Activated CD4-positive, CD25-positive, alpha-beta regulatory T cell treated with anti-CD3 and anti-CD28 coated beads, Interleukin-2, amount 50 U/mL, for 72 hours (primary cell): Measurements from ENCODE around the gene FAM168A.

Source experiments
- DNase-seq: peaks from one replicate; pipeline ENCODE4 v3.0.0; 2021

The FAM168A gene

DNA sequence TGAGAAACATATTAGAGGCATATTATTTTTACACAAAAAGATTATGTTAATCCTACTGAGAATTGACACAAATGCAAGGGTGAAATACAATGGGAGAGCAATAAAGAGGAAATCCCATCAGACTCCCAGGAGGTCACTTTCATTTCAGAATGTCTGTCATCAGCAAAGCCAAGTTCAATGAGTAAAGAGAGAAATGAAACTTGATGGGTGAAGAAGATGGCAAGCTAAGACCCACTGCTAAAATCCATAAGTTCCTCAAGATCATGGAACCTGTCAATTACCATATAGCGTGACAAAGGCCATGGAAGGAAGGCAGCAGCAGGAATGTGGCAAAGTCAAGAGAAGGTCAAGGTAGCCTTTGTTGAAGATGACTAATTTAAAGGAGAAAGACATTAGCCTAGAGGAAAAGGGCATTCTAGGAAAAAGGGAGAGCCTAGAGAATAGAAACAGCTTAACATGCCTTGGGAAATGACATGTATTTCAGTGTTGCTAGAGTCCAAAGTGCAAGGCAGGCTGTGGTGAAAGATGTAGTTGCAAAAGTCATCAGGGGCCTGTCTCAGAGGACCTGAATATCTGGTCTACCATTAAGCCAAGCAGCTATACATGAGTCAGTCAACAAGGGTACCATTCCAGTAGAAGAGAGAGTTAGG, 43.1 kb downstream of the FAM168A start:
- DNase-seq = no peak

DNA sequence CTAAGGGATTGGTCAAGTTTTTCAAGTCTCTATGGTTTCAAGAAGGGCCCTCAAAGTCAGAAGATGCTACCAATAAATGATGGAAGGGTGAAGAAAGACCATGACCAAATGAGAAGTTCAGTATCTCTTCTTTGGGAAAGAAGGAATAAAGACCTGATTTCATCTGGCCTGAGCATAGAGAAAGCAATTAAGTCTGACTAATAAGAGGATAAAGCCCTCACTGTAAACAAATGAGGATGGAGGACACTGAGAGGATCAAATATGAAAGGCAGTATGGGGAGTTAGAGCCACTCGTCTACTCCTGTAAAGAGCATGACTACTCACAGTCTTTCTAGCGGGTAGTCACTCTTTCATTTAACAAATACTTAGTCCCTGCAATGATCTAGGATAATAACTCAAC, 44.6 kb downstream of the FAM168A start:
- no peak for DNase-seq

DNA sequence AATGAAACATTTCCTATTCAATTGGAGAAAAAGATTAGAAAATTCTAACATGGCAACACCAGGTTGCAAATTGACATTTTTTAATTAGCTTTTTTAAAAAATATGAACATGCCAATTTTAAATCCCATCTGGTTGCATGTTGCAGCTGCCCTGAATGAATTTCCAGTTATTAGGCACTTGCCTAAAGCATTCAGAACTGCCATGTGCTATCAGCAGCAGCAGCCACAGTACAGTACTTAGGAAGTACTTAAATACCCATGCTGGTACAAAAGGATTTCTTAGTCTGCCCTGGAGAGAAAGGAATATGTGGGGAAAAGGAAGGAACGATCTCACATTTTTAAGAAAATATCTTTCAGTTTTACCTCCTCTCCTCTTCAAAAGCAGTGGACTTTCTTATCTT, 46.2 kb downstream of the FAM168A start:
- DNase-seq = no peak

DNA sequence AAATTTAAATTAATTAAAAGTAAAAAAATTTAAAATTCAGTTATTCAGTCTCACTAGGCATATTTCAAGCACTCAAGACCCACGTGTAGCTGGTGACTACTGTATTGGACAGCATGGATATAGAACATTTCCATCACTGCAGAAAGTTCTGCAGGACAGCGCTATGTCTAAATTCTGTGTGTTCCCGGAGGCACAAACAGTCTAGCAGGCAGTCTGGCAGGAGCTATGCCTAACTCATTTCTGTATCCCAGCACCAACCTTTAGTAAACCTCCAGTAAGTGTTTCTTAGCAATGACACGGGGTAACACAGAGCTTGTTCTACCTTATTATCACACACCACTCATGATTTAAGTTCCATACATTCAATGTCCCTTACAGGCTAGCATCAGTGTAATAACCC, 48.5 kb downstream of the FAM168A start:
- no peak for DNase-seq

DNA sequence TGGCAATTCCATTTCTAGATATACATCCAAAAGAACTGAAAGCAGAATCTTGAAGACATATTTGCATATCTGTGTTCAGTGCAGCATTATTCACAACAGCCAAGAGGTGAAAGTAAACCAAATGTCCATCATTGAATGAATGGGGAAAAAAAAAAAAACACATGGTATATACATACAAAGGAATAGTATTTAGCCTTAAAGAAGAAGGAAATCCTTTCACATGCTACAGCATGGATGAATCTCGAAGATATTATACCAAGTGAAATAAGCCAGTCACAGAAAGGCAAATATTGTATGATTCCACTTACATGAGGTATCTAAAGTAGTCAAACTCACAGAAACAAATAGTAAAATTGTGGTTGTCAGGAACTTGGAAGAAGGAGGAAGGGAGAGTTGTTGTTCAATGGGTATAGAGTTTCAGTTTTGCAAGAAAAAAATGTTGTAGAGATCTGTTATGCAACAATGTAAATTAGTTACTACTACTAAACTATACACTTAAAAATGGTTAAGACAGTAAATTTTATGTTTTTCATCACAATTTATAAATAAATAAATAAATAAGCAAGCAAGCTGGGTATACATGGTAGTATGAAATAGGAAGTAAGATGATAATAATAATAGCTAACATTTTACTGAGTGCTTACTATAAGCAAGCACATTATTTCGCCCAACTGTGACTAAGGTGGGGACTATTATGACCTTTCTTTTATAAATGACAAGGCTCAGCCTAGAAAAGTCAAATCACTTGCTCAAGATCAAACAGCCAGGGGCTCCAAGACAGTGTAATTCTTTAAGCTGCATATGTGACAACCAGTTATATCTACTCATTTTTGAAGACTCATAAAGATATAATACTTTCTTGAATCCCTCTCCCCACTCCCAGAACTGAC, 50.0 kb downstream of the FAM168A start:
- no peak for DNase-seq

DNA sequence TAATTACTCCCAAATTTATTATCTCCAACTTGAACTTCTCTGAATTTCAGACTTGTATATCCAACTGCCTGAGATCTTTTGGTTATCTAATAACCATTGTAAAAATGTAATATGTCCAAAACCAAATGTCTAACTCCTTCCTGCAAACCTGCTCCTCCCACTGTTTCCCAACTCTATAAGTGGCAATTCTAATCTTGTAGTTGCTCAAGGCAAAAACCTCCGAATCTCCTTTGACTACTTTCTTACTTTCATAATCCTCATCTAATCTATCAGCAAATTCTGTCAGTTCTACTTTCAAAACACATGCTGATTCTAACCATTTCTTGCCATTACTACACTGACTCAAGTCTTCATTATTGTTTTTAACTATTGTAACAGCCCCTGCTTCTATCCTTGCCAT, 55.7 kb downstream of the FAM168A start:
- DNase-seq = no peak

DNA sequence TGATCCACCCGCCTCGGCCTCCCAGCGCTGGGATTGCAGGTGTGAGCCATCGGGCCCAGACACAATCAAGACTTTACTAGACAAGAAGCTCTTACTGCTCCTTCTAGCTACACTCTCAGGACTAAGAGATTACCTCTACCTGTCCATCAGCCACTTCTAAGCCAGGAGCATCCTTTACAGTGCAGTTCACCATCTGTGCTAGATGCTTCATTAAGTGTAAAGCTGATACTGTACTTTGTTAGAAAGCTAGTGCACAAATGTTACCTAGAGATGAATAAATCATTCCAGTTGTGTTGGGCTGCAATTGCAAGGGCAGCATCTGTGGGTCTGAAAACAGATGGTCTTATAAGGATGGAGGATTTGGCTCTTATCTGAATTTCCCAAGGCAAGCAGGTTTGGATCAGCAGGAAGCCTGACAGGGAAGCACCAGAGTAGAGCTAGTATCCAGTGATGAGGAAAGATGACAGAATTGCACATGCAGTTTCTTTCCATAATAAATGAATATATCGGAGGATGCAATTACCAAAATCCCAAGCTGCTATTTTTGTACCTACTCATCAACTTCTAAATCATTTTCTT, 58.3 kb downstream of the FAM168A start:
- no peak for DNase-seq

DNA sequence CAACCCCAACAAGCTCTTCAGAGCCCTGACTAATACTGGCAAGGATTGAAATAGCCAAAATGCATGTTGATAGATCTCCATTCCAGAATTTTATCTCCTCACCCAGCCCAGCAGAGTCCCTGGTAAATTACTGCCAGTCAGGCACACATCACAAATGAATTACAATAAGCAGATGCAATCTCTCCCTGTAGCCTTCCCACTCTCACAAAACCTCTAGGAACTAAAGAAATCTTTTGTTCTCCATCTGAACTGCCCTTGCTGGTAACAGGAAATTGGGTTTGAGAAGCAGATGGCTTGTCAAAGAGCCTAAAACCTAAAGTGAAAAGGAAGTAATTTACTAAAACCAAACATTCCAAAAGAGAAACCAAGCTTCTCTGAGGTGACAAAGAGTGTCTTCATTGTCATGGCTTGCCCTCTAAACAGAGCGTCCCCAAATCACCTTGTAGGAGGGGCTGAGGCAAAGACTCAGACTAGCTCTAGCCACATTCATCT, 59.5 kb downstream of the FAM168A start:
- no peak for DNase-seq

DNA sequence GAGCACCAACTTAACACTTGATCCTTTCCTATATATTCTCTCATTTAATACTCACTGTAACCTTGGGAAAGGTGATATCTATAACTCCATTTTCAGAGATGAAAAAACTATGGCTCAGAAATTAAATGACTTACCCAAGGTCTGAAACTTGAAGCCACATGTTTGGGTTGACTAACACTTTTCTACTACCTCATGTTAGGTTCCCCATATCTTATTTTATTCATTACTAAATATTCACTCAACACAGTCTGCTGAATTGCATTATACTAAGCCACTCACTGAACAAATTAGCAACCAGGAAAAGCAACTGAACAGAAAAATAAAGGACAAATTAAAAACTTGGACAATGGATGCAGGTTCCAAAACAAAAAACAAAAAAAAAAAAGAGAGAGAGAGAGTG, 59.9 kb downstream of the FAM168A start:
- no peak for DNase-seq

DNA sequence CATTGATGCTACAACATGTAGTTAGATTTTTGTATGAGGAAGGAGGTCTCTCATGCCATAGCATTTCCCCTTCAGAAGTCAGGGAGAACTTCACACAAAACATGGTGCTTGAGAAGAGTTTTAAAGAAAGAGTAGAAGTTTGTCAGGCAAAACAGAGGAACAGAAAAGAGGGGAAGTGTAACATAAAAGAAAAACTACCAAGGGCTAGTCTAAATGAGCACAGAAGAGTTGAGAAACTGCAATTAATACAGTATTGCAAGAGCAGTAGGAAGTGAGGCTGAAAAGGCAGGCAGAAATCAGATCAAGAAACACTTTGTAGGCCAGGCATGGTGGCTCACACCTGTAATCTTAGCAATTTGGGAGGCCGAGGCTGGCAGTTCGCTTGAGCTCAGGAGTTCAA, 61.0 kb downstream of the FAM168A start:
- no peak for DNase-seq

DNA sequence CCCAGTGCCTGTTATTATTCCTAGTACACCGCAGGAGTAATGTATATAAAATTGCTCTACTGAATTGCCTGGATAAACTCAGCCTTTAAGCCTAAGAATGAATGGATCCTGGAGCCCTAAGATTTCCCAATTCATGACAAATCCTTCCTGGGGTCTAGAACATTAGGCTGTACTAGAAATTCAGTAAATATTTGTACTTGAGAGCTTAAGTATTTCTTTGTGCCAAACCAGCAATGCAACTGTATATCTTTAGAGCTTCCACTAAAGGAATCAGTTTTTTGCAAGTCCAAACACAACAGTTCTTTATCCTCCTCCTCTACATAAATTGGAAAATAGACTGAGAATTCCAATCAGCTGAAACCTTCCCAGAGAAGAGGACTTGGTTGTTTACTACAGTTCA, 65.6 kb downstream of the FAM168A start:
- no peak for DNase-seq

DNA sequence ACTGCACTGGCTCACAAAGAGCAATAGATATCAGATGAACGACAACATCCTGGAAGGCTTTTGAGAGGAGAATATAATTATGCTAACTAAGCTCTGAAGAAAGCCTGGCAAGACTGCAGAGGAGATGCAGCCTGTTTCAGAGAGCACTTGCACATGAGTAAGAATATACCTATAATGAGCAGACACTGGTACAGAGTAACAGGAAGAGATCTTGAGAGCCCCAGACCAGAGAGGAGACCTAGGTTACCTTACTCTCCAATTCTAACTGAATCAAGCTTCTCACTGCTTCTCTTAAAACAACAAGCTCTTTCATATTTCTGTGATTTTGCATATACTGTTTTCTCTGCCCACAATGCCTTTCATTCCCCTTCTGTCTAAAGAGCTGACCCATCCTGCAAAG, 66.5 kb downstream of the FAM168A start:
- DNase-seq = no peak

DNA sequence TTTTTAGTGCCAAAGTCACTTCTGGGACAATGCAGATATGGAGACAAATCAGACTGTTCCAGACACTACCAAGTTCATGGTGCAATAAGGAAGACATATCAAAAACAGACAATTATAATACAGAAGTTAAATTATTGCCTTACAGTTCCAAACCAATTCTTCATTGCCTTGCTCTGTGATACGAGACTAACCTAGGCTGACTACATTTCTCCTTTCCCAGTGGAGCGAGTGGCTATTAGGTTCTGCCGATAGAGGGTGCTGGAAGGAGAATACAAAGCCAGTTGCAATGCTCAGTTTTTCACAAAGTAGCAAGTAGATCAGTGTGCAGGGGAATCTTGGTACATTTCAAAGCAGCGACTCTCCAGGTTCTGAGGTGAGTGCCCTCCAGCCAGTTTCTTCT, 67.8 kb downstream of the FAM168A start:
- no peak for DNase-seq

DNA sequence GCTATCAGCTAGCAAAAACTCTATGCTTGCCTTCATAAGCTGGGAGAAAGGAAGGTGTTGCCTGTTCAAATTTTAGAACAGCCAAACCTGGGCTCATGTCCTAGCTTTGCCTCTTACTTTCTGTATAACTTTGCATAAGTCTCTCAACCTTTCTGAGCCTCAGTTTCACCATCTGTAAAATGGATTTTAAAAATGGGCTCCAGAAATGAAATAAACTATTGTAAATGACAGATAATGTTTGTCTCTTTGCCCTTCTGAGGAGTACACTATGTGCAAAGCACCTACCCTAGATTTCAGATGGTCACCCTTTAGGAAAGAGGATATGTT, 68.7 kb downstream of the FAM168A start:
- DNase-seq = no peak

DNA sequence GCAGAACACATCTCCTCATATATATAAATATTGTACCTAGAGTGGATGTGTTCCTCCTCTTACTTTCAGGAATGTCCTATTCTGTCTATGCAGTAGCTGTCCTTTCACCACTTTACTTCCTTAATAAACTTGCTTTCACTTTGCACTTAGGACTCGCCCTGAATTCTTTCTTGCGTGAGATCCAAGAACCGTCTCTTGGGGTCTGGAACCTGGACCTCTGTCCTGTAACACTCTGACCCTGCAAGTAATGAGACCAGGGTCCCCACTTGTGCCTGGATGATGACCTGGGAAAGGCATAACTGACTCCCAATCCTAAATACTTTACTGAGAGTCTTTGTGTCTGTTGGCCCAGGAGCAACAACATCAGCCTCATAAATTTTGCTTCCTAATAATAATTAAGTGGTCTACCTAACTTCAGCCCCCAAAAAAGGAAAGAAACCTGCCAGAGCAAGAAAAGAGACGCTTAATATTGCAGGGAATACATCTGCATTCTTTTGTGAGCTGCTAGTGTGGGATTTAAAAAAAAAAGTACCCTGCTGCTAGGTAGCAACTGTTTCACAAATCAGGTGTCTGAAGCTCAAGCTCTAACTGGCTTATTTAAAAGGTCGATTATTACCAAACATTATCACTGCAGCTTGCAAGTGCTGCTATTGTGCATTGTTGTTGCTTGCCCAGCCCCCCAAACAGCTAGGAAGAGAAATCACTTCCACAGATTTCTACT, 69.3 kb downstream of the FAM168A start:
- no peak for DNase-seq

DNA sequence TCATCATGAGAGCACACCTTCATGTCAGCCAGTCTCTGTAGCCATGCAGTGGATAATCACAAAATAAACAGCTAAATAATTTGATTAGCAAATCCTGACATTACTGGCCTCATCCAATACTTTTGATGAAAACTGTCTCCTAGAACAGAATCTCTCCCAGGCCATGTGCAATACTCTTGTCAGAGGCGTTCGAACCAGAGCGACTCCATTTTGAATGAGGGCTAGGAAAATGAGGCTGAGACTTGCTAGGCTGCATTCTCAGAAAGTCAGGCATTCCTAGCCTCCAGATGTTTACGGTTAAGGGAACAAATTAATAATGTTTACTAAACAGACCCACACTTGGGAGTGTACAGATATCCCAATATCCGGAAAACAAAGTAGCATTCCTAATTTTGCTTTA, 69.9 kb downstream of the FAM168A start:
- no peak for DNase-seq

DNA sequence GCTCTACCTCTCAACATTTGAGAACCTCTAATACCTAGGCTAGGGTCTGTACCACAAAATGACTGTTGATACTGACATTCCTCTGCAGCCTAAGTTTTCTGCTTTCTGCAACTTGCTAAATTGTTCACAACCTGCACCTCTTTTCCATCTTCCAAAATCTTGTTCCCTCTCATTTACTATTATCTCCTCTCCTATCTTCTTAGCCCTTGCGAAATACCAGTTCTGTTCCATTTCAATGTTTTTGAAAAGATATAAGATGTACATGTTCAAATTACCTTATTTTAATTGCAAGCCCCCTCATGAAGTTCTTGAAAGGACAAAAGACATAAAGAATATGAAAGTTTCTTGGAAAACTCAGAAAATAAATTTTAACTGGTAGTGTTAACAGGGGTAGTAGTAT, 72.3 kb downstream of the FAM168A start:
- no peak for DNase-seq

DNA sequence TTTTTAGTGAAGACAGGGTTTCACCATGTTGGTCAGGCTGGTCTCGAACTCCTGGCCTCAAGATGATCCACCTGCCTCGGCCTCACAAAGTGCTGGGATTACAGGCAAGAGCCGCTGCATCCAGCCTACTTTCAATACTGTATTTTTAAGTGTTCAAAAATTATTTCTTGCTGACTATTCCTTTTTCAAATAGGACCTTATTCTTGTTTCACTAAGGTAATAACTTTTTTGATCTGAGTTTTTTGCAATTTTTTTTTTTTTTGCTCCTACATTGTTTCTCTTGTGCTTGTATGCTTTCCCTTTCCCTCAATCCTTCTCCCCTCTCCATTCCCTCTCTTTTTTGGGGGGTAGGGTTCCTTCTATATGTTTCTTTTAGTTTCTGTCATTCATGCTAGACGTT, 73.1 kb downstream of the FAM168A start:
- DNase-seq = no peak

DNA sequence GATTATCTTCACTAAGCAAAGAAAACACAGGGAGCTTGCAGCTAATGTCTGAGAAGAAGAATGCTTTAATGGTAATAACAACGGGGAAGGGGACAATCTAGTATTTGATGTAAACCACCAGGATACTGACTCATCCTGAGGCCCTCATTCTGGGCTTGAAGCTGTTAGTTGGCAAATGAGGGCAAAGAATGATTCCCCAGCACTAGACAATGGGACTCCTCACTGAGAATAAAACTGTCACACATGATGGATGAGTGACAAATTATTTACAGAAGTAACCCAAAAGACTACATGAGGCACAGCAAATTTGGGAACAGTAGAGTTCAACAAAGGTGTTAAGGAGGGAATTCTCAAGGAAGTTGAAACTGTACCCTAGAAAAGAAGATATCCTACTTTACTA, 76.3 kb downstream of the FAM168A start:
- DNase-seq = no peak

DNA sequence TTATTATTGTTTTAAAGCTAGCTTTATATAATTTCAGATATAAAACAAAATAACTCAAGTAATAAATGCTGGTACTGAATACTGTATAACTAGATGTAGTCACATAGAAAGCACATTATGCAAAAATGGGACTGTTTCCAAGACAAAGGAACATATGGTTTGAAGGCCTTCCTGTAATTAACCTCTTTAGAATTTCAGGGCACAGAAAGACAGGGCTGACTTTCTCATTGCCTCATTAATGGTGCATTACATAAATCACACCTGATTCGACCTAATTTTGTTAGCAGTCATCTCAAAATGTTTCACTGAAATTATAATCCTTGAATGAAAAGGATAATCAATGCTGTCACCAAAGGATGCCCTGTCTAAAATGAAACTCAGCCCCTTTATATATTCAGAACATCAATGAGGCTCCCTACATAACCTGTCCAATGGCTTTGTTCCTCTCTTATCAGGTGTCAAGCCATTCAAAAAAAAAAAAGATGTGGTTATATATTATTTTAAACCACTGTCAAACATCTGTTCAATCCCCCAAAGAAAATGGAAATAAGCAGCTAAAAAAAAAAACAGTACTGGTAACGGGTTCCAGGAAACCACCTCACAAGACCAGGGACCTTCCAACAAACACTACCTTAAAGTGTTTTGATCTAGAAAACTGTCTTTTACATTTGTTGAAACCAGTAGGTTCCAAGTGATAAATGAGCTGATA, 77.4 kb downstream of the FAM168A start:
- no peak for DNase-seq

DNA sequence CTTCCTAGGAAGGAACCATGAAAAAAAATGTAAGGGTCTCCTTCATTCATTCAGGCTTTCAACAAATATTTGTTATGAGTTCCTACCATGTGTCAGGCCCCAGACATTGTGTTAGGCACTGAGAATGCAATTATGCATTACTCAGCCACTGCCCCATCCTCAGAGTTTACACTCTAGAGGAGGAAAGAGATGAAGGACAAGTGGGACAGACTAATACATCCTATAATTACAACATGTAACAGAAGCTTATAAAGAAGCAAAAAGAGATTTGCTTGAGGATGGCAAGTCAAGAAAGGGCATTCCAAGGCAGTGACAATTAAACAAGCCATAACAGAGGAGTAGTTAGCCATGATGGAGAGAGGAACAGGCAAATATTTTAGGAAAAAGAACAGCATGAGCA, 78.6 kb downstream of the FAM168A start:
- no peak for DNase-seq

DNA sequence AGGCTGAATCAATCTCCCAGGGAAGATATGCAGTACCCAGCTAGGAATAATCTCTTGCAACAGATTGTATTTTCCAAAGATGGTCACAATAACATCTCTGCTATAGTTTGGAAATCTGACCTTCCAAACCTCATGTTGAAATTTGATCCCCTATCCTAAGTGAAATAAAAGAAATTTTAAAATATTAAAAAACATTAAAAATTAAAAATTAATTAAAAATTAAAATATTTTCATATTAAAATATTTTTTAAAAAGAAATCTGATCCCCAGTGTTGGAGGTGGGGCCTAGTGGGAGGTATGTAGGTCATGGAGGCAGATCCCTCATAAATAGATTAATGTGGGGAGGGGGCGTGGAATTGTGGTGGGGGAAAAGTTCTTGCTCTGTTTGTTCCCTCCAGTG, 79.7 kb downstream of the FAM168A start:
- DNase-seq = no peak

DNA sequence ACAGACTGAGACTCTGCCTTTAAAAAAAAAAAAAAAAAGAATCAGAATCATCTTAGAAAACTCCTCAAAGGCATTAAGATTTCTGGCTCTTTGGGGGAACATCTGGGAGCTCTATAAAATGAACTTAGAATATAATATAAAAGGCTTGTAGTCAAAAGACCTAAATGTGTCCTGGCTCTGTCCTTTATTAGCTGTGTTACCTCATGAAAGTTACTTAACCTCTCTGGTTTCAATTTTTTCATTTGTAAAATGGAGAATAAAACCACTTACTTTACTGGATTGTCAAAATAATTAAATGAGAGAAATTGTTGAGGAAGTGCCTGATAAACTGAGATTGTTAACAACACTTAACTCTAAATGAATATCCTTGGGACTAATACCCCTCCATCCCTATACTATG, 81.8 kb downstream of the FAM168A start:
- no peak for DNase-seq
